T47D (cell line): Measurements from ENCODE around the gene COX6B1.
"Not testable (repeated sequence)": the region's sequence is repeated elsewhere in the genome, so short reads cannot be mapped to it uniquely, and the experiment has no call there.

Experiments used
- DNase-seq, 2 experiments: peaks; one replicate each; pipeline versions ENCODE4 v3.0.0 to v3.0.0-alpha.2; 2011 to 2012; ENCODE audit warnings: low read depth in 1 of 2, low spot score in 1 of 2
- JUND ChIP-seq: IDR thresholded peaks from 2 replicates; pipeline ENCODE4 v1.6.1; 2012; ENCODE audit warnings: low read depth
- in situ Hi-C: cut with HindIII; loops from 2 replicates; pipeline ENCODE4 v1.10.0; 2016; ENCODE audit warnings: low sequenced_read_pairs, low pct_unique_long_range_greater_than_20kb

The COX6B1 gene

DNA sequence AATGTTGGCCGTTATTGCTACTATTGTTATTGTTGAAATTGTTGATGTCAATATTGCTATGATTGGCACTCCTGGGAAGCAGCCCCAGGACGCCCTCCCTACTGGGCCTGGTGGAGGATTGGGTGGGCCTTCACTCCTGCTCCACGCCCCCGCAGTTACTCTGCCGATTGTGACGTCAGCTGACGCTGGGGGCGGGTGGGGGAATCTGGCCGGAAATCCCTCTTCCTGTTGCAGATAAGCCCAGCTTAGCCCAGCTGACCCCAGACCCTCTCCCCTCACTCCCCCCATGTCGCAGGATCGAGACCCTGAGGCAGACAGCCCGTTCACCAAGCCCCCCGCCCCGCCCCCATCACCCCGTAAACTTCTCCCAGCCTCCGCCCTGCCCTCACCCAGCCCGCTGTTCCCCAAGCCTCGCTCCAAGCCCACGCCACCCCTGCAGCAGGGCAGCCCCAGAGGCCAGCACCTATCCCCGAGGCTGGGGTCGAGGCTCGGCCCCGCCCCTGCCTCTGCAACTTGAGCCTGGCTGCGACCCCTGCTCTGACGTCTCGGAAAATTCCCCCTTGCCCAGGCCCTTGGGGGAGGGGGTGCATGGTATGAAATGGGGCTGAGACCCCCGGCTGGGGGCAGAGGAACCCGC lies 6.5 kb upstream of the COX6B1 start, which contains the start of gene ETV2:
ETV2 (plus strand) TSS at position 231 of the 637 bp plus-strand sequence. CDS start 716 bp downstream, outside the sequence.
- in situ Hi-C loops: no loop called here
- DNase-seq: no peak
- TF ChIP-seq JUND: no peak

DNA sequence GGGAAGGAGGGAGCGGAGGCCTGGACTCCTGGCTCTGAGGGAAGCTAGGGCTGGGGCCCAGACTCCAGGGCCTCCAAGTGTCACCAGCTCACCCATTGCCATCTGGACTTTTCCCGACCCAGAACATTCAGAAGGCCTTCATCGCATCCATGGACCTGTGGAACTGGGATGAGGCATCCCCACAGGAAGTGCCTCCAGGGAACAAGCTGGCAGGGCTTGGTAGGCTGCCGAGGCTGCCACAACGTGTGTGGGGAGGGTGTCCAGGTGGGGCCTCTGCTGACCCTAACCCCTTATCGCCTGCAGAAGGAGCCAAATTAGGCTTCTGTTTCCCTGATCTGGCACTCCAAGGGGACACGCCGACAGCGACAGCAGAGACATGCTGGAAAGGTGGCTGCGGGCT lies 5.8 kb upstream of the COX6B1 start:
- DNase-seq: no peak
- TF ChIP-seq JUND: no peak
- in situ Hi-C loops: no loop called here

- in situ Hi-C loops: no loop called here
- no peak for DNase-seq
- TF ChIP-seq JUND: no peak
Observed at GRCh38 chr19:35642798-35643254, 5.3 kb upstream of the COX6B1 start.

DNA sequence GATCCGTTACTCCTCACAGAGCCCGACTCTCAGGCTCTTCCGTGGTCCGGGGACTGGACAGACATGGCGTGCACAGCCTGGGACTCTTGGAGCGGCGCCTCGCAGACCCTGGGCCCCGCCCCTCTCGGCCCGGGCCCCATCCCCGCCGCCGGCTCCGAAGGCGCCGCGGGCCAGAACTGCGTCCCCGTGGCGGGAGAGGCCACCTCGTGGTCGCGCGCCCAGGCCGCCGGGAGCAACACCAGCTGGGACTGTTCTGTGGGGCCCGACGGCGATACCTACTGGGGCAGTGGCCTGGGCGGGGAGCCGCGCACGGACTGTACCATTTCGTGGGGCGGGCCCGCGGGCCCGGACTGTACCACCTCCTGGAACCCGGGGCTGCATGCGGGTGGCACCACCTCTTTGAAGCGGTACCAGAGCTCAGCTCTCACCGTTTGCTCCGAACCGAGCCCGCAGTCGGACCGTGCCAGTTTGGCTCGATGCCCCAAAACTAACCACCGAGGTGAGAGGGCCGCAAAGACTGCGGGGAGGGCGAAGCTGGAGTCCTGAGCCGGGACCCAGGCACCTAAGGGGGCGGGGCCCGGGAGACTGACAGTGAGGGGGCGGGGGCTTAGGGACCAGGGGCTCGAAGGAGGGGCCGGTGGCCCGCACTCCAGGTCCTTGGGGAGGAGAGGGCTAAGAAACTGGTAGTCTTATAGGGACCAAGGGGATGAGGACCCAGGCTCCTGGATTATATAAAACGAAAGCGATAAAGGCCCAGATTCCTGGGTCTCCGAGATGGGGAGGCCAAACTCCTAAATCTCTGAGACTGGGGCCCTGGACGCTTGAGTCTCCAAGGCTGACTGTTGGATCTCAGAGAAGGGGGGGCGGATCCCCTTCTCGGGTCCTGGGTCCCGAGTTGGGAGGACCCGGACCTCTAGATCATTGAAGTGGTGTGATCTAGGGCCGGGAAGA lies 4.6 kb upstream of the COX6B1 start:
- peak; percentile 81 to 89 for DNase-seq
- in situ Hi-C loops: no loop called here
- no peak for TF ChIP-seq JUND

DNA sequence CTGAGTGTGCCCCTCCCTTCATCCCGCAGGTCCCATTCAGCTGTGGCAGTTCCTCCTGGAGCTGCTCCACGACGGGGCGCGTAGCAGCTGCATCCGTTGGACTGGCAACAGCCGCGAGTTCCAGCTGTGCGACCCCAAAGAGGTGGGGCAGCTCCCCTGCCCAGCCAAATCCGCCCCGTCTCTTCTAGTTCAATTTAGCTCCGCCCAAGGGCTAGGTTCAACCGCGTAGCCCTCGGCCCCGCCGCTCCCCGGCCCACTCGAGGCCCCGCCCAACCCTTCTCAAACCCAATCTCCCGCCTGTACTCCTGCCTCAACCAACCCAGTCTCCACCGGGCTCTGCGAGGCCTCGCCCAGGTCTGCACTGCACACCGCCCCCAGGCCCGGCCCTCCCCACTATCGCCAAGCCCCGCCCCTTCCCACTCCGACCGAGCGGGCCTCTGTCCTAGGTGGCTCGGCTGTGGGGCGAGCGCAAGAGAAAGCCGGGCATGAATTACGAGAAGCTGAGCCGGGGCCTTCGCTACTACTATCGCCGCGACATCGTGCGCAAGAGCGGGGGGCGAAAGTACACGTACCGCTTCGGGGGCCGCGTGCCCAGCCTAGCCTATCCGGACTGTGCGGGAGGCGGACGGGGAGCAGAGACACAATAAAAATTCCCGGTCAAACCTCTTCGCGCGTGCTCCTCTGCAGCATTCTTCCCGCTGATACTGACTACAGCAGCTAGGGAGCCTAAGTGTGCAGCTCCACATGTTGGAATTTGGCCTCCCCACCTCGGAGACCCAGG lies 3.7 kb upstream of the COX6B1 start:
- TF ChIP-seq JUND: no peak
- in situ Hi-C loops: no loop called here

GRCh38 chr19:35644987-35645679 lies 3.0 kb upstream of the COX6B1 start:
- DNase-seq: peak; percentile 46 to 70
- in situ Hi-C loops: no loop called here
- TF ChIP-seq JUND: no peak

More for the DNA sequence above, 3.7 kb upstream of the COX6B1 start:
- peak; percentile 93 to 96 for DNase-seq

- no peak for DNase-seq
- in situ Hi-C loops: no loop called here
- no peak for TF ChIP-seq JUND
Observed at GRCh38 chr19:35645680-35646511, 2.2 kb upstream of the COX6B1 start.

GRCh38 chr19:35650581-35650980 lies 2.5 kb downstream of the COX6B1 start:
- in situ Hi-C loops: no loop called here
- no peak for TF ChIP-seq JUND
- DNase-seq: no peak

GRCh38 chr19:35654828-35655227 lies 6.7 kb downstream of the COX6B1 start:
- in situ Hi-C loops, DNase-seq: not testable (repeated sequence)

DNA sequence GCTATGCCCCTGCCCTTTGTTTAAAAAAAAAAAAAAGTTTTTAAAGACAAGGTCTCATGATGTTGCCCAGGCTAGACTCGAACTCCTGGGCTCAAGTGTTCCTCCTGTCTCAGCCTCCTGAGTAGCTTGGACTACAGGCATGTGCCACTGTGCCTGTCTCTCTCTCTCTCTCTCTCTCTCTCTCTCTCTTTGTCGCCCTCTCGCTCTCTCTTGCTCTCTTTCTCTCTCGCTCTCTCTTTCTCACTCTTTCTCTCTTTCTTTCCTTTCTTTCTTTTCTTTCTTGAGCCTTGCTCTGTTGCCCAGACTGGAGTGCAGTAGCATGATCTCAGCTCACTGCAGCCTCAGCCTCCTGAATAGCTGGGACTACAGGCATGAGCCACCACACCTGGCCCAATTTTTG lies 7.5 kb downstream of the COX6B1 start:
- no peak for TF ChIP-seq JUND
- in situ Hi-C loops: no loop called here
- no peak for DNase-seq

GRCh38 chr19:35656700-35657099 lies 8.6 kb downstream of the COX6B1 start:
- no peak for DNase-seq
- no peak for TF ChIP-seq JUND
- in situ Hi-C loops: no loop called here
